NB4 (cell line): ENCODE data around the gene CERCAM.
"Not testable (repeated sequence)": the region's sequence is repeated elsewhere in the genome, so short reads cannot be mapped to it uniquely, and the experiment has no call there.

Experiments
- DNase-seq: peaks from one replicate; pipeline ENCODE4 v3.0.0; 2010; ENCODE audit warnings: low read depth
- H3K4me3 ChIP-seq: one replicate; pipeline ENCODE4 v1.5.1; 2011; ENCODE audit warnings: mild to moderate bottlenecking, low read depth, low read length, moderate library complexity
- MYC ChIP-seq: IDR thresholded peaks from 2 replicates; pipeline ENCODE4 v1.6.1; 2011; ENCODE audit warnings: low read depth, low read length
- POLR2A ChIP-seq: IDR thresholded peaks from 2 replicates; pipeline ENCODE4 v1.6.1; 2011; ENCODE audit warnings: mild to moderate bottlenecking; ENCODE audit not compliant: insufficient read length; ENCODE audit errors: extremely low read depth
- TF ChIP-seq, protein P1 (sequence below): IDR thresholded peaks from one replicate; pipeline ENCODE4 v1.5.1; 2012; ENCODE audit warnings: low read depth, low read length
- TF ChIP-seq, protein P2 (sequence below): IDR thresholded peaks from 2 replicates; pipeline ENCODE4 v1.6.1; 2011; ENCODE audit warnings: low read depth, low read length

The CERCAM gene

DNA sequence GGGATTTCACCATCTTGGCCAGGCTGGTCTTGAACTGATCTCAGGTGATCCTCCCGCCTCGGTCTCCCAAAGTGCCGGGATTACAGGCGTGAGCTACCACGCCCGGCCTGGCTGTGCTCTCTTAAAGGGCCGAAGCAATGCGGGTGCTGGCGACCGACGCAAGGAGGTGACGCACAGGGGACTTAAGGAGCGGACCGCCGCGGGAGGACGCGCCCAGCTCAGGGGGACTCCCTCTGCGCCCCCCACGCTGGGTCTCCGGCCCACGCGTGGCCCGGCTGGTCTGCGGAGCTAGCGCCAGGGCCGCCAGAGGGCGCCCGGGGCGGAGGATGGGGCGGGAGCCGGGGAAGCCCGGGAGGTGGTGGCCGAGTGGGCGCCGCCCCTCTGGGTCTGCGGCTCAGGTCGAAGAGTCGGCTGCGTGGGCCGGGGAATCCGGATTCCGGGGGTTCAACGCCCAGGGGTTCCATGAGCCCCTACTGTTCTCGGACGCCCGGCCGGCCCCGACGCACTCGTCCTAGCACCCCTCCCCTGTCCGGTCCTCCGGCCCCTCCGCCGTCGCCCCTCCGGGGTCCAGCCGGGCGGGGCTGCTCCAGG lies 502 bp upstream of the CERCAM start:
- peak; percentile 10 for TF ChIP-seq POLR2A
- peak; percentile 29; the same call in 1 of the 2 replicates for TF ChIP-seq MYC
- TF ChIP-seq, protein P1, sequence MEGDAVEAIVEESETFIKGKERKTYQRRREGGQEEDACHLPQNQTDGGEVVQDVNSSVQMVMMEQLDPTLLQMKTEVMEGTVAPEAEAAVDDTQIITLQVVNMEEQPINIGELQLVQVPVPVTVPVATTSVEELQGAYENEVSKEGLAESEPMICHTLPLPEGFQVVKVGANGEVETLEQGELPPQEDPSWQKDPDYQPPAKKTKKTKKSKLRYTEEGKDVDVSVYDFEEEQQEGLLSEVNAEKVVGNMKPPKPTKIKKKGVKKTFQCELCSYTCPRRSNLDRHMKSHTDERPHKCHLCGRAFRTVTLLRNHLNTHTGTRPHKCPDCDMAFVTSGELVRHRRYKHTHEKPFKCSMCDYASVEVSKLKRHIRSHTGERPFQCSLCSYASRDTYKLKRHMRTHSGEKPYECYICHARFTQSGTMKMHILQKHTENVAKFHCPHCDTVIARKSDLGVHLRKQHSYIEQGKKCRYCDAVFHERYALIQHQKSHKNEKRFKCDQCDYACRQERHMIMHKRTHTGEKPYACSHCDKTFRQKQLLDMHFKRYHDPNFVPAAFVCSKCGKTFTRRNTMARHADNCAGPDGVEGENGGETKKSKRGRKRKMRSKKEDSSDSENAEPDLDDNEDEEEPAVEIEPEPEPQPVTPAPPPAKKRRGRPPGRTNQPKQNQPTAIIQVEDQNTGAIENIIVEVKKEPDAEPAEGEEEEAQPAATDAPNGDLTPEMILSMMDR, result peak; percentile 62
- TF ChIP-seq, protein P2, sequence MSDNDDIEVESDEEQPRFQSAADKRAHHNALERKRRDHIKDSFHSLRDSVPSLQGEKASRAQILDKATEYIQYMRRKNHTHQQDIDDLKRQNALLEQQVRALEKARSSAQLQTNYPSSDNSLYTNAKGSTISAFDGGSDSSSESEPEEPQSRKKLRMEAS, result peak; percentile 23; the same call in 1 of the 2 replicates
- H3K4me3 ChIP-seq, result peak overlapping the region; percentile 40
- peak; percentile 76 for DNase-seq

DNA sequence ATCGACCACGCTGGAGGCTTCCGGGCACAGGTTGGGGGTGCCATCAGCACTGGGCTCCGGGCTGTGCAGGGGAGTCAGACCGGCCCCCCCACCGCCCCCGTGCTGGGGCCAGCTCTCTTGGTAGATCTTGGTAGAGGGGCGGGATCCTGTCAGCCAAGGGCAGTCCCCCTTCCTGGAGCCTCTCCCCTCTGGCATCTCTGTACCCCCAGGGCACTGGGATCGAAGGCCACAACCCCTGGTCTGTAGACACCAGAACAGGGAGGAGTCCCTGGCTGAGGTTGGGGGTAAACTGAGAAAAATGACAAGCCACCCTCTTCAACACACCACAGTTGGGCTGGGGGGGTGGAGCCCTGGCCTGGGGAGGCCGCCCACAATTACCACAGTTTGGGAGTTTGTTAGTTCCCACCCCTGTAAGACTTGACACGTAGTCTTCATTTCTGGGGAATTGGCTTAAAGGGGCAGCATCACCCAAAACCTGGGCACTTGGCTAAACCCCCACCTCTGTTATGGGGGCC lies 882 bp downstream of the CERCAM start:
- peak; percentile 79 for DNase-seq
- peak overlapping the region; percentile 71 for H3K4me3 ChIP-seq
- TF ChIP-seq, protein P2, result peak; percentile 43; the same call in 1 of the 2 replicates
- TF ChIP-seq POLR2A (no peak), MYC (no peak; the same call in 1 of the 2 replicates)
- TF ChIP-seq, protein P1, result no peak

DNA sequence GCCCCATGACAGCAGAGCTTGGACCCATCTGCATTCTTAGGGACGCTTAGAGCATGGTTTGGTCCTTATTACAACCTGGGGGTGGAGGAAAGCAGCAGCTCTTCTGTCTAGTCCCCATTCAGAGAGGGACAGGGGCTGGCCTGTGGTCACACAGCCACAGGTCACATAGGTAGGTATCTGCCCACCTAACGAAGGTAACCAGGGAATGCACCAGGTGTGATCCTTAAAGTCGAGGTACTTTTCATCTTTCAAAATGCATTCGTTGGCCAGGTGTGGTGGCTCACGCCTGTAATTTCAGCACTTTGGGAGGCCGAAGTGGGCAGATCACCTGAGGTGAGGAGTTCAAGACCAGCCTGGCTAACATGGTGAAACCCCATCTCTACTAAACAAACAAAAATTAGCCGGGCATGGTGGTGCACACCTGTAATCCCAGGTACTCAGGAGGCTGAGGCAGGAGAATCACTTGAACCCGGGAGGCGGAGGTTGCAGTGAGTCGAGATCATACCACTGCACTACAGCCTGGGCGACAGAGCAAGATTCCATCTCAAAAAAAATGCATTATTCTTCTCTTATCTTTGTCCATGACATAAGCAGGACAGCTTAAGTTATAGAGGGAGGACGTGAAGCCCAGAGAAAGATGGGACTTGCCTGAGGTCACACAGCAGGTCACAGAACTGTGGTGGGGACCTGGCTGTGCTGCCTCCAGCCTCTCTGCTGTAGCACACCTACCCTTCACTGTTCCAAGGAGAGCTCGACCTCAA lies 1.5 kb downstream of the CERCAM start:
- peak overlapping the region; percentile 71 for H3K4me3 ChIP-seq
- DNase-seq, result not testable (repeated sequence)

DNA sequence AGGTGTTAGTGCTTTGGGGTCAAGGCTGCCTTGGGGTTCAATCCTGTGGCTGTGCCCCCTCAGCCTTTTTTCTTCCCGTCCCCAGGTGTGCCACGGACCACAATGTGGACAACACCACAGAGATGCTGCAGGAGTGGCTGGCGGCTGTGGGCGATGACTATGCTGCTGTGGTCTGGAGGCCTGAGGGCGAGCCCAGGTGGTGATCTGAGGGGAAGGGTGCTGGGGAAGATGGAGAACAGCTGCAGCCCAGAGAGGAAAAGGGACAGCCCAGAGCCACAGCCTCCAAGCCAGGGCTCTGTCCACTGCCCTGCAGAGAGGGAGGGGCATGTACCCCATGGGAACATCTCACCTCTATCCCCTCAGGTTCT lies 2.1 kb downstream of the CERCAM start:
- H3K4me3 ChIP-seq, result no peak overlapping the region
- no peak for DNase-seq
- TF ChIP-seq MYC, result no peak
- no peak for TF ChIP-seq POLR2A
- TF ChIP-seq, protein P1, result no peak
- TF ChIP-seq, protein P2, result no peak

DNA sequence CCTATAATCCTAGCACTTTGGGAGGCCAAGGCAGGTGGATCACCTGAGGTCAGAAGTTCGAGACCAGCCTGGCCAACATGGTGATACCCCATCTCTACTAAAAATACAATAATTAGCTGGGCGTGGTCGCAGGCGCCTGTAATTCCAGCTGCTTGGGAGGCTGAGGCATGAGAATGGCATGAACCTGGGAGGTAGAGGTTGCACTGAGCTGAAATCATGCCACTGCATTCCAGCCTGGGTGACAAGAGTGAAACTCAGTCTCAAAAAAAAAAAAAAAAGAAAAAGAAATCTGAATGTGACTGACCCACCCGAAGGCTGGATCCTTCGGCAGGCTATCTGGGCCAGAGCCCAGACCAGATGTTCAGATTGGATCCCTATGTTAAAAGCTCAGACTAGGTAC lies 2.7 kb downstream of the CERCAM start:
- DNase-seq, H3K4me3 ChIP-seq: not testable (repeated sequence)

DNA sequence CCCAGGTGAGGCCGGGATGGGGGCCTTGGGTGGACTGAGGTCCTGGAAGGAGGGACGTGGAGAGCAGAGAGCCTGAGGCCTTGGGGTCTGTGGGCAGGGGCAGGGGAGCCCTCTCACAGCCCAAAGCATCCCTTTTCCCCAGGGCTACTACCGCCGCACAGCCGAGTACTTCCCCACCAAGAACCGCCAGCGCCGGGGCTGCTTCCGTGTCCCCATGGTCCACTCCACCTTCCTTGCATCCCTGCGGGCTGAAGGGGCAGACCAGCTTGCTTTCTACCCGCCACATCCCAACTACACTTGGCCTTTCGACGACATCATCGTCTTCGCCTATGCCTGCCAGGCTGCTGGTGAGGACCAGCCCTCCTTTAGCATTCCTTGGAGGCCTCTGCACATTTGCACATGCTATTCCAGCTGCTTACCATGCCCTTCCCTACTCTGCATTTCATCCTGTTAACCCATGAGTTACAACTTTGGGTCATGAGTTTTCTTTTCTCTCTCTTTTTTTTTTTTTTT lies 3.7 kb downstream of the CERCAM start:
- H3K4me3 ChIP-seq, result no peak overlapping the region
- TF ChIP-seq, protein P1, result no peak
- TF ChIP-seq MYC, result no peak
- no peak for TF ChIP-seq POLR2A
- DNase-seq, result no peak
